Astrocyte (in vitro differentiated cells and primary cell): ENCODE data around the gene OR1N1.

ENCODE experiments used
- CTCF ChIP-seq: IDR thresholded peaks from 2 replicates; pipeline ENCODE4 v1.5.1; 2011; ENCODE audit warnings: low read depth, mild to moderate bottlenecking, inconsistent platforms, low read length, moderate library complexity; ENCODE audit not compliant: insufficient read depth
- EZH2 ChIP-seq: IDR thresholded peaks from 2 replicates; pipeline ENCODE4 v1.6.1; 2012; ENCODE audit warnings: mild to moderate bottlenecking, low read length, inconsistent platforms; ENCODE audit not compliant: insufficient read depth

GRCh38 chr9:122572456-122572855 lies 45.4 kb upstream of the OR1N1 start:
- TF ChIP-seq EZH2 (no peak), CTCF (no peak)
